PFSK-1 (cell line): ENCODE results near the gene LDLRAD3.

Source experiments
- FOXP2 ChIP-seq: optimal IDR thresholded peaks from 2 replicates; pipeline ENCODE3; 2011; ENCODE audit warnings: borderline replicate concordance, control low read depth, inconsistent platforms; ENCODE audit not compliant: insufficient read depth; ENCODE audit errors: extremely low read length, extremely low read depth
- POLR2AphosphoS5 ChIP-seq: IDR thresholded peaks from 2 replicates; pipeline ENCODE4 v1.6.1; 2012; ENCODE audit warnings: low read depth, mild to moderate bottlenecking, control low read depth, low read length, moderate library complexity
- SIN3A ChIP-seq: IDR thresholded peaks from 2 replicates; pipeline ENCODE4 v1.6.1; 2012; ENCODE audit warnings: mild to moderate bottlenecking, low read length, moderate library complexity, borderline replicate concordance; ENCODE audit not compliant: insufficient read depth
- TAF1 ChIP-seq: IDR thresholded peaks from 2 replicates; pipeline ENCODE4 v1.6.1; 2012; ENCODE audit warnings: low read length, control low read depth, borderline replicate concordance; ENCODE audit not compliant: insufficient read depth
- TF ChIP-seq, protein P1 (sequence below), 2 experiments: IDR thresholded peaks; 2 replicates each; pipeline versions ENCODE4 v1.6.1 to v1.8.0; 2011 to 2012; ENCODE audit warnings: low read depth in 2 of 2, low read length in 2 of 2, control low read depth in 1 of 2, inconsistent platforms in 1 of 2, mild to moderate bottlenecking in 1 of 2, moderate library complexity in 1 of 2; ENCODE audit not compliant: insufficient read depth in 1 of 2

LDLRAD3 gene

DNA sequence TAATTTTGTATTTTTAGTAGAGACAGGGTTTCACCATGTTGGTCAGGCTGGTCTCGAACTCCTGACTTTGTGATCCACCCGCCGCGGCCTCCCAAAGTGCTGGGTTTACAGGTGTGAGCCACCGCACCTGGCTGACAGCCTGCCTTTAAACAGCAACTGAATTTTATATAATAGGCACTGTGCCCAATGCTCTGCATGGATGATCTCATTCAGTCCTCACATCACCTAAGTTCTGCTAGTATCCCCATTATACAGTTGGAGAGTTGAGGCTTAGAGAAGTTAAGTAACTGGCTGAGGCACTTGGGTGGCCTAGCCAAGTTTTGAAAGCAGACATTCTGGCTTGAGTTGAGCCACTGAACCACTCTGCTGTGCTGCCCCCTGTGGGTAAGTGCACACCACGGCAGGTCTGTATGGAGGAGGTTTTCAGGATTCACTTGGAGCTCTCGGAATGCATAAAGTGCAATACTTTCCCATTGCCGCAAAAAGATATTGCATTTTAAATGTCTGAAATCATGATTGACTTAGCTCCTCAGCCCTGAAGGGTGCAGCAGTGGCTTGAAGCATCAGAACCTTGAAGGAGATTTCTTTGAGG, 112.4 kb downstream of the LDLRAD3 start:
- TF ChIP-seq, protein P1, sequence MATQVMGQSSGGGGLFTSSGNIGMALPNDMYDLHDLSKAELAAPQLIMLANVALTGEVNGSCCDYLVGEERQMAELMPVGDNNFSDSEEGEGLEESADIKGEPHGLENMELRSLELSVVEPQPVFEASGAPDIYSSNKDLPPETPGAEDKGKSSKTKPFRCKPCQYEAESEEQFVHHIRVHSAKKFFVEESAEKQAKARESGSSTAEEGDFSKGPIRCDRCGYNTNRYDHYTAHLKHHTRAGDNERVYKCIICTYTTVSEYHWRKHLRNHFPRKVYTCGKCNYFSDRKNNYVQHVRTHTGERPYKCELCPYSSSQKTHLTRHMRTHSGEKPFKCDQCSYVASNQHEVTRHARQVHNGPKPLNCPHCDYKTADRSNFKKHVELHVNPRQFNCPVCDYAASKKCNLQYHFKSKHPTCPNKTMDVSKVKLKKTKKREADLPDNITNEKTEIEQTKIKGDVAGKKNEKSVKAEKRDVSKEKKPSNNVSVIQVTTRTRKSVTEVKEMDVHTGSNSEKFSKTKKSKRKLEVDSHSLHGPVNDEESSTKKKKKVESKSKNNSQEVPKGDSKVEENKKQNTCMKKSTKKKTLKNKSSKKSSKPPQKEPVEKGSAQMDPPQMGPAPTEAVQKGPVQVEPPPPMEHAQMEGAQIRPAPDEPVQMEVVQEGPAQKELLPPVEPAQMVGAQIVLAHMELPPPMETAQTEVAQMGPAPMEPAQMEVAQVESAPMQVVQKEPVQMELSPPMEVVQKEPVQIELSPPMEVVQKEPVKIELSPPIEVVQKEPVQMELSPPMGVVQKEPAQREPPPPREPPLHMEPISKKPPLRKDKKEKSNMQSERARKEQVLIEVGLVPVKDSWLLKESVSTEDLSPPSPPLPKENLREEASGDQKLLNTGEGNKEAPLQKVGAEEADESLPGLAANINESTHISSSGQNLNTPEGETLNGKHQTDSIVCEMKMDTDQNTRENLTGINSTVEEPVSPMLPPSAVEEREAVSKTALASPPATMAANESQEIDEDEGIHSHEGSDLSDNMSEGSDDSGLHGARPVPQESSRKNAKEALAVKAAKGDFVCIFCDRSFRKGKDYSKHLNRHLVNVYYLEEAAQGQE (IDR thresholded peaks at IDR 0.05; ENCODE audit: insufficient read depth in 1 of 2, low read depth in 2 of 2, low read length in 2 of 2): no peak
- TF ChIP-seq TAF1: no peak
- TF ChIP-seq FOXP2: no peak
- no peak for TF ChIP-seq SIN3A
- no peak for TF ChIP-seq POLR2AphosphoS5

DNA sequence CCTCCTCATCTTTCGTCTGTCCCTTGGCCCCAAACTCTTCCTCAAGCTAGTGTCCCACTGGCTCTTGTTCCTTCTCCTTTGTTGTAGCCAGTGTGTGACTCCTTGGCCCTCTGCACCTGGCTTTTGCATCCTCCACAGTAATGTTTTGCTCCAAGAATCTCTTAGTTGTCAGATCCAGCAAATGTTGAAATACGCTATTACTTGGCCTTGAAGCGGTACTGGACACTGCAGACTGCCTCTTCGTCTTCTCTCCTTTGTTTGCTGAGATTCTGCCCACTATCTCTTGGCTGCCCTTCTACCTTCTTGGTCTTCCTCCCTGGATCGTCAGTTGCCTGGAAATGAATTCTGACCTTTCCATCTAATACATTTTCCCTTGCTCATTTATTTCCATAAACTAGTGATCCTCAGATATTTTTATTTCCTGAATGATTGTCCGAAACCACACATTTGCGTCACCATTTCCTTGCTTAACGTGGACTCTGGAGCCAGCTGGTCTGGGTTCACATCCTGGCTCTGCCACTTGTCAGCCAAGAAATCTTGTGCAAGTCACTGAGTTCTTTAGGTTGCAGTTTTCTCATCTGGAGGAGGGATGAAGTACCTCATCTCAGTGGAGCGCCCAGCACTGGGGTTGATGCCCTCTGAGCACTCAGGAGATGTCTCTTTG, 113.6 kb downstream of the LDLRAD3 start:
- TF ChIP-seq SIN3A (peak; percentile 58; the same call in 1 of the 2 replicates), POLR2AphosphoS5 (no peak)
- TF ChIP-seq, protein P1 (IDR thresholded peaks at IDR 0.05; ENCODE audit: insufficient read depth in 1 of 2, low read depth in 2 of 2, low read length in 2 of 2): peak in 1 of 2 experiments; percentile 32; a peak in 1 of 4 replicates

DNA sequence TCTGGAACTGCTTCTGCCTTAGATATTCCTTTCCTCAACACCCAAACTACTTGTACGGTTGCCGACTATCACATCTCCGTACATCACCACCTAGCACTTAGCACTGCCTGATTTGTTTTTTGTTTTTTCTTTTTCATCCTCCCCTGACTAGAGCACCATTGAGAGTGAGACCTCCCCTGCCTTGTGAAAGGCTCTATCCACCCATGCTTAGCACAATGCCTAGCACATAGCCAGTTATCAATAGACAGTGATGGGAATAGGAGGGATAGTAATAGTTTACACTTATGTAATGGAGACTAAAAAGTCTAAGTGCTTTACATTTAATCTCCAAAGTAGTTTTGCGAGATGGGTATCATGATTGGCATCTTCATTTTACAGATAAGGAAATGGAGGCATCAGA, 115.8 kb downstream of the LDLRAD3 start:
- TF ChIP-seq TAF1 (no peak), POLR2AphosphoS5 (no peak), FOXP2 (no peak), SIN3A (no peak)
- TF ChIP-seq, protein P1 (IDR thresholded peaks at IDR 0.05; ENCODE audit: insufficient read depth in 1 of 2, low read depth in 2 of 2, low read length in 2 of 2): no peak

DNA sequence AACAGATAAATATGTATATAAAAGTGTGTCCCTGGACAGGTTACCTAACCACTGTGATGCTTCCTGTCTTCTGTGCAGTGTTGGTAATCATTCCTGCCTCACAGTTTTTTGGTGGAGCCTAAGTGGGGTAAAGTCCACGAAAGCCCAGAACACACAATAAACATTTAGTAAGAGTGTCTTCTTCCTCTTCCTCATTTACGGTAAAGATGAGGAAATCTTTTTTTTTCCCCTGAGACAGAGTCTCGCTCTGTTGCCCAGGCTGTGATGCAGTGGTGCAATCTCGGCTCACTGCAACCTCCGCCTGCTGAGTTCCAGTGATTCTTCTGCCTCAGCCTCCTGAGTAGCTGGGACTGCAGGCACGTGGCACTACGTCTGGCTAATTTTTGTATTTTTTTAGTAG, 117.1 kb downstream of the LDLRAD3 start:
- TF ChIP-seq SIN3A: no peak
- no peak for TF ChIP-seq FOXP2
- TF ChIP-seq POLR2AphosphoS5: no peak
- TF ChIP-seq, protein P1 (IDR thresholded peaks at IDR 0.05; ENCODE audit: insufficient read depth in 1 of 2, low read depth in 2 of 2, low read length in 2 of 2): no peak
- TF ChIP-seq TAF1: no peak
